Liver (tissue), 9 donors: ENCODE results near the gene ZDHHC11. TPM values are rescaled to one million over a fixed set of nuclear protein-coding genes. Genes with fewer than 3 reads are reported as not detected.

Experiments used
- DNase-seq: peaks from one replicate; pipeline ENCODE4 v3.0.0-alpha.2; 2017; ENCODE audit warnings: low spot score
- H3K27ac ChIP-seq, 2 donors: one replicate each; pipeline ENCODE4 v1.7.0; 2013; ENCODE audit warnings: inconsistent platforms in 2 of 2, low read length in 2 of 2, control low read depth in 1 of 2, low read depth in 1 of 2, mild to moderate bottlenecking in 1 of 2
- H3K27me3 ChIP-seq, 4 donors: one replicate each; pipeline versions ENCODE4 v1.6.1 to v1.7.0; 2013; ENCODE audit warnings: low read length in 3 of 4, inconsistent platforms in 1 of 4, mild to moderate bottlenecking in 1 of 4, moderate library complexity in 1 of 4; ENCODE audit not compliant: control insufficient read depth in 4 of 4, insufficient read depth in 4 of 4
- H3K36me3 ChIP-seq, 4 donors: one replicate each; pipeline versions ENCODE4 v1.6.1 to v1.7.0; 2013; ENCODE audit warnings: low read length in 3 of 4, mild to moderate bottlenecking in 3 of 4, low read depth in 1 of 4, moderate library complexity in 1 of 4; ENCODE audit not compliant: control insufficient read depth in 4 of 4, insufficient read depth in 3 of 4
- H3K4me1 ChIP-seq, 4 donors: one replicate each; pipeline versions ENCODE4 v1.6.1 to v1.7.0; 2013; ENCODE audit warnings: low read length in 3 of 4, mild to moderate bottlenecking in 3 of 4, moderate library complexity in 1 of 4; ENCODE audit not compliant: control insufficient read depth in 4 of 4, insufficient read depth in 4 of 4
- H3K4me3 ChIP-seq, 3 donors: one replicate each; pipeline versions ENCODE4 v1.6.1 to v1.7.0; 2013; ENCODE audit warnings: low read length in 3 of 3, control low read depth in 1 of 3, low read depth in 1 of 3, mild to moderate bottlenecking in 1 of 3
- H3K9ac ChIP-seq, 2 donors: one replicate each; pipeline ENCODE4 v1.7.0; 2013; ENCODE audit warnings: low read length in 2 of 2, mild to moderate bottlenecking in 2 of 2, moderate library complexity in 2 of 2, control low read depth in 1 of 2, low read depth in 1 of 2
- H3K9me3 ChIP-seq, 4 donors: one replicate each; pipeline versions ENCODE4 v1.6.1 to v1.7.0; 2013; ENCODE audit warnings: low read length in 3 of 4; ENCODE audit not compliant: control insufficient read depth in 4 of 4
- EGR1 ChIP-seq, 2 donors: IDR thresholded peaks; 2 replicates each; pipeline ENCODE4 v1.6.1; 2016 to 2018; ENCODE audit warnings: antibody characterized with exemption in 2 of 2, low read depth in 2 of 2
- FOXA1 ChIP-seq: IDR thresholded peaks from 2 replicates; pipeline ENCODE4 v1.6.1; 2016; ENCODE audit warnings: antibody characterized with exemption
- FOXA2 ChIP-seq: IDR thresholded peaks from 2 replicates; pipeline ENCODE4 v1.6.1; 2016; ENCODE audit warnings: antibody characterized with exemption
- GABPA ChIP-seq, 2 donors: IDR thresholded peaks in 1 of 2; conservative IDR thresholded peaks in 1 of 2; 2 replicates each; pipeline ENCODE4 v1.6.1; 2016; ENCODE audit warnings: antibody characterized with exemption in 2 of 2, mild to moderate bottlenecking in 1 of 2, moderate library complexity in 1 of 2
- HNF4A ChIP-seq, 2 donors: conservative IDR thresholded peaks; 2 replicates each; pipeline ENCODE4 v1.6.1; 2016; ENCODE audit warnings: antibody characterized with exemption in 2 of 2, mild to moderate bottlenecking in 2 of 2
- HNF4G ChIP-seq: IDR thresholded peaks from 2 replicates; pipeline ENCODE4 v1.6.1; 2016; ENCODE audit warnings: antibody characterized with exemption
- JUND ChIP-seq, 2 donors: IDR thresholded peaks; 2 replicates each; pipeline ENCODE4 v1.6.1; 2016; ENCODE audit warnings: antibody characterized with exemption in 2 of 2
- NR2F2 ChIP-seq: IDR thresholded peaks from 2 replicates; pipeline ENCODE4 v1.6.1; 2016; ENCODE audit warnings: antibody characterized with exemption
- RAD21 ChIP-seq, 2 donors: IDR thresholded peaks; 2 replicates each; pipeline ENCODE4 v1.6.1; 2016; ENCODE audit warnings: antibody characterized with exemption in 2 of 2, mild to moderate bottlenecking in 2 of 2
- RXRA ChIP-seq, 2 donors: IDR thresholded peaks; 2 replicates each; pipeline ENCODE4 v1.6.1; 2017 to 2018; ENCODE audit warnings: antibody characterized with exemption in 2 of 2, mild to moderate bottlenecking in 1 of 2
- SP1 ChIP-seq: IDR thresholded peaks from 2 replicates; pipeline ENCODE4 v1.6.1; 2018; ENCODE audit warnings: antibody characterized with exemption, mild to moderate bottlenecking
- TAF1 ChIP-seq: conservative IDR thresholded peaks from 2 replicates; pipeline ENCODE4 v1.6.1; 2016; ENCODE audit warnings: antibody characterized with exemption, mild to moderate bottlenecking
- YY1 ChIP-seq: IDR thresholded peaks from 2 replicates; pipeline ENCODE4 v1.6.1; 2016; ENCODE audit warnings: antibody characterized with exemption, mild to moderate bottlenecking
- WGBS: extraction: QIAGEN DNeasy Blood & Tissue Kit; methylation state at CpG from one replicate; pipeline ENCODE4 v1.1.7; 2013; 5-methylcytosine and 5-hydroxymethylcytosine counted together
- polyA plus RNA-seq, 2 donors: library from polyadenylated mRNA; stranded (reverse) in 1 of 2; unstranded in 1 of 2; fragments of 200-250 nt in 1 of 2; fragments of >200 nt in 1 of 2; fragmentation: Nextera tagmentation in 1 of 2; extraction: Ambion mirVana in 1 of 2; gene quantifications; one replicate each; pipeline versions ENCODE4 v1.2.1 to v1.2.3, GENCODE V29; 2013 to 2015
- total RNA-seq, 2 donors: library from RNA; depleted of rRNA; stranded (reverse); fragments of >200 nt; gene quantifications; one replicate each; pipeline ENCODE4 v1.2.3, GENCODE V29; 2014
- TF ChIP-seq, protein P1 (sequence below): IDR thresholded peaks from 2 replicates; pipeline ENCODE4 v1.6.1; 2016; ENCODE audit warnings: antibody characterized with exemption
- TF ChIP-seq, protein P2 (sequence below): IDR thresholded peaks from 2 replicates; pipeline ENCODE4 v1.6.1; 2016; ENCODE audit warnings: antibody characterized with exemption
- TF ChIP-seq, protein P3 (sequence below): IDR thresholded peaks from 2 replicates; pipeline ENCODE4 v1.6.1; 2016; ENCODE audit warnings: antibody characterized with exemption, mild to moderate bottlenecking
- TF ChIP-seq, protein P4 (sequence below): IDR thresholded peaks from 2 replicates; pipeline ENCODE4 v1.6.1; 2016; ENCODE audit warnings: antibody characterized with exemption
- TF ChIP-seq, protein P5 (sequence below): fragments of 150-350 bp; IDR thresholded peaks from 2 replicates; pipeline ENCODE4 v1.5.1; 2017; ENCODE audit warnings: improper control_type of control experiment, low read depth, low read length; ENCODE audit not compliant: missing input control
- donor health status: healthy.
- donor health status: healthy.
- donor health status: healthy.
- donor health status: healthy.
- donor health status: healthy.

ZDHHC11 gene
- total and polyA plus RNA-seq, 4 donors = 0.93 to 3.2 (median 1.3) TPM

DNA sequence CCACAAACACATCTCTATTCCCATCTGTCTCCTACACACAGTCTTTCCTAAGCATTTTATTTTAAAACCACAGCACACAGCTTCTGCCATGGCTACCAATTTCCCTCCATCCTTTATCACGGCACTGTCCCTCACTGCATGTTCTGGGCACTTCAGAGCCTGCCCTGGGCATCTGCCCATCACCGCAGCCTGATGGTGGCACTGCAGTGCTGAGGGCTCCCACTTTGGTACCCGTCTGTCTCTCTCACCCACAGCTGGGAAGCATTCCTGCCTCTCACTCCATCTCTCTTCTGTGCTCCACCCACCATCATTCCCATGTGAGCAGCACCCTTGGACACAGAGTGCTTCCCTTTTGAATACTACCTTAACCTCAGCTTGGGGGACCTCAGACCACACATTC is 31.7 kb downstream of the ZDHHC11 start:
- no peak for DNase-seq
- WGBS = 91% methylated on average over 3 of the region's 3 CpGs
- no peak overlapping the region for H3K27ac ChIP-seq

More for the DNA sequence above, 31.7 kb downstream of the ZDHHC11 start:
- Histone ChIP-seq H3K4me1 (peaks cover 0 to 9% (median 2%) of the 10 kb centered on the region in 4 donors), H3K36me3 (peaks cover 0 to 2% (median 0%) of the 10 kb centered on the region in 4 donors), H3K4me3 (no peak overlapping the region), H3K9me3 (no peaks in the 10 kb centered on the region), H3K9ac (no peak overlapping the region), H3K27me3 (no peaks in the 10 kb centered on the region)
- TF ChIP-seq EGR1 (IDR thresholded peaks at IDR 0.05; ENCODE audit: low read depth in 2 of 2) = no peak
- no peak for TF ChIP-seq FOXA2
- TF ChIP-seq FOXA1 = no peak
- no peak for TF ChIP-seq GABPA (IDR thresholded peaks at IDR 0.05 in 1 of 2, conservative IDR thresholded peaks at IDR 0.05 in 1 of 2)
- TF ChIP-seq RAD21 (IDR thresholded peaks at IDR 0.05) = no peak
- TF ChIP-seq, protein P1, sequence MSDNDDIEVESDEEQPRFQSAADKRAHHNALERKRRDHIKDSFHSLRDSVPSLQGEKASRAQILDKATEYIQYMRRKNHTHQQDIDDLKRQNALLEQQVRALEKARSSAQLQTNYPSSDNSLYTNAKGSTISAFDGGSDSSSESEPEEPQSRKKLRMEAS = no peak
- TF ChIP-seq HNF4G = no peak
- TF ChIP-seq, protein P2, sequence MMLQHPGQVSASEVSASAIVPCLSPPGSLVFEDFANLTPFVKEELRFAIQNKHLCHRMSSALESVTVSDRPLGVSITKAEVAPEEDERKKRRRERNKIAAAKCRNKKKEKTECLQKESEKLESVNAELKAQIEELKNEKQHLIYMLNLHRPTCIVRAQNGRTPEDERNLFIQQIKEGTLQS = no peak
- TF ChIP-seq, protein P3, sequence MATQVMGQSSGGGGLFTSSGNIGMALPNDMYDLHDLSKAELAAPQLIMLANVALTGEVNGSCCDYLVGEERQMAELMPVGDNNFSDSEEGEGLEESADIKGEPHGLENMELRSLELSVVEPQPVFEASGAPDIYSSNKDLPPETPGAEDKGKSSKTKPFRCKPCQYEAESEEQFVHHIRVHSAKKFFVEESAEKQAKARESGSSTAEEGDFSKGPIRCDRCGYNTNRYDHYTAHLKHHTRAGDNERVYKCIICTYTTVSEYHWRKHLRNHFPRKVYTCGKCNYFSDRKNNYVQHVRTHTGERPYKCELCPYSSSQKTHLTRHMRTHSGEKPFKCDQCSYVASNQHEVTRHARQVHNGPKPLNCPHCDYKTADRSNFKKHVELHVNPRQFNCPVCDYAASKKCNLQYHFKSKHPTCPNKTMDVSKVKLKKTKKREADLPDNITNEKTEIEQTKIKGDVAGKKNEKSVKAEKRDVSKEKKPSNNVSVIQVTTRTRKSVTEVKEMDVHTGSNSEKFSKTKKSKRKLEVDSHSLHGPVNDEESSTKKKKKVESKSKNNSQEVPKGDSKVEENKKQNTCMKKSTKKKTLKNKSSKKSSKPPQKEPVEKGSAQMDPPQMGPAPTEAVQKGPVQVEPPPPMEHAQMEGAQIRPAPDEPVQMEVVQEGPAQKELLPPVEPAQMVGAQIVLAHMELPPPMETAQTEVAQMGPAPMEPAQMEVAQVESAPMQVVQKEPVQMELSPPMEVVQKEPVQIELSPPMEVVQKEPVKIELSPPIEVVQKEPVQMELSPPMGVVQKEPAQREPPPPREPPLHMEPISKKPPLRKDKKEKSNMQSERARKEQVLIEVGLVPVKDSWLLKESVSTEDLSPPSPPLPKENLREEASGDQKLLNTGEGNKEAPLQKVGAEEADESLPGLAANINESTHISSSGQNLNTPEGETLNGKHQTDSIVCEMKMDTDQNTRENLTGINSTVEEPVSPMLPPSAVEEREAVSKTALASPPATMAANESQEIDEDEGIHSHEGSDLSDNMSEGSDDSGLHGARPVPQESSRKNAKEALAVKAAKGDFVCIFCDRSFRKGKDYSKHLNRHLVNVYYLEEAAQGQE = no peak
- TF ChIP-seq, protein P4, sequence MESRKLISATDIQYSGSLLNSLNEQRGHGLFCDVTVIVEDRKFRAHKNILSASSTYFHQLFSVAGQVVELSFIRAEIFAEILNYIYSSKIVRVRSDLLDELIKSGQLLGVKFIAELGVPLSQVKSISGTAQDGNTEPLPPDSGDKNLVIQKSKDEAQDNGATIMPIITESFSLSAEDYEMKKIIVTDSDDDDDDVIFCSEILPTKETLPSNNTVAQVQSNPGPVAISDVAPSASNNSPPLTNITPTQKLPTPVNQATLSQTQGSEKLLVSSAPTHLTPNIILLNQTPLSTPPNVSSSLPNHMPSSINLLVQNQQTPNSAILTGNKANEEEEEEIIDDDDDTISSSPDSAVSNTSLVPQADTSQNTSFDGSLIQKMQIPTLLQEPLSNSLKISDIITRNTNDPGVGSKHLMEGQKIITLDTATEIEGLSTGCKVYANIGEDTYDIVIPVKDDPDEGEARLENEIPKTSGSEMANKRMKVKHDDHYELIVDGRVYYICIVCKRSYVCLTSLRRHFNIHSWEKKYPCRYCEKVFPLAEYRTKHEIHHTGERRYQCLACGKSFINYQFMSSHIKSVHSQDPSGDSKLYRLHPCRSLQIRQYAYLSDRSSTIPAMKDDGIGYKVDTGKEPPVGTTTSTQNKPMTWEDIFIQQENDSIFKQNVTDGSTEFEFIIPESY = no peak
- TF ChIP-seq, protein P5, sequence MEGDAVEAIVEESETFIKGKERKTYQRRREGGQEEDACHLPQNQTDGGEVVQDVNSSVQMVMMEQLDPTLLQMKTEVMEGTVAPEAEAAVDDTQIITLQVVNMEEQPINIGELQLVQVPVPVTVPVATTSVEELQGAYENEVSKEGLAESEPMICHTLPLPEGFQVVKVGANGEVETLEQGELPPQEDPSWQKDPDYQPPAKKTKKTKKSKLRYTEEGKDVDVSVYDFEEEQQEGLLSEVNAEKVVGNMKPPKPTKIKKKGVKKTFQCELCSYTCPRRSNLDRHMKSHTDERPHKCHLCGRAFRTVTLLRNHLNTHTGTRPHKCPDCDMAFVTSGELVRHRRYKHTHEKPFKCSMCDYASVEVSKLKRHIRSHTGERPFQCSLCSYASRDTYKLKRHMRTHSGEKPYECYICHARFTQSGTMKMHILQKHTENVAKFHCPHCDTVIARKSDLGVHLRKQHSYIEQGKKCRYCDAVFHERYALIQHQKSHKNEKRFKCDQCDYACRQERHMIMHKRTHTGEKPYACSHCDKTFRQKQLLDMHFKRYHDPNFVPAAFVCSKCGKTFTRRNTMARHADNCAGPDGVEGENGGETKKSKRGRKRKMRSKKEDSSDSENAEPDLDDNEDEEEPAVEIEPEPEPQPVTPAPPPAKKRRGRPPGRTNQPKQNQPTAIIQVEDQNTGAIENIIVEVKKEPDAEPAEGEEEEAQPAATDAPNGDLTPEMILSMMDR = no peak
- no peak for TF ChIP-seq TAF1
- TF ChIP-seq YY1 = no peak
- no peak for TF ChIP-seq HNF4A (conservative IDR thresholded peaks at IDR 0.05)
- no peak for TF ChIP-seq JUND (IDR thresholded peaks at IDR 0.05)
- no peak for TF ChIP-seq RXRA (IDR thresholded peaks at IDR 0.05)
- TF ChIP-seq NR2F2 = no peak
- no peak for TF ChIP-seq SP1
